ENCODE results near the gene MYO5B.

DNA sequence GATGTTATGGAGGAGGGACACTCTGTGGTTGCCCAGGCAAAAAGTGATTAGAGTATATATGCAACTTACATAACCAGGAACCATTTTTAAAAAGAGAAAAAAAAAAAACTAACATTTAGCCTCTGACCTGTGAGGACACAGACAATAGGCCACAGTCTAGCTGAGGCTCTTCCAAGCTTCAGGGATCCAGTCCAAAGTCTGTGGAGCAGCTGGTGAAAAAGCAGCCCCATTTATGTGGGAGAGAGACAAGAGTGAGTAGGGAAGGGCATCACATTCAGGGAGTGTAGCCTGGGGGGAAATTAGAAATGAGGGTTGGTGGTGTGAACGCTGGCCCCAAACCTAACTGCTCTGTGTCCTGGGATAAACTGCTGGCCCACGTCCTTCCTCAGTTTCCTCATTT, 122.8 kb downstream of the MYO5B start:
- TF ChIP-seq, protein P1, sequence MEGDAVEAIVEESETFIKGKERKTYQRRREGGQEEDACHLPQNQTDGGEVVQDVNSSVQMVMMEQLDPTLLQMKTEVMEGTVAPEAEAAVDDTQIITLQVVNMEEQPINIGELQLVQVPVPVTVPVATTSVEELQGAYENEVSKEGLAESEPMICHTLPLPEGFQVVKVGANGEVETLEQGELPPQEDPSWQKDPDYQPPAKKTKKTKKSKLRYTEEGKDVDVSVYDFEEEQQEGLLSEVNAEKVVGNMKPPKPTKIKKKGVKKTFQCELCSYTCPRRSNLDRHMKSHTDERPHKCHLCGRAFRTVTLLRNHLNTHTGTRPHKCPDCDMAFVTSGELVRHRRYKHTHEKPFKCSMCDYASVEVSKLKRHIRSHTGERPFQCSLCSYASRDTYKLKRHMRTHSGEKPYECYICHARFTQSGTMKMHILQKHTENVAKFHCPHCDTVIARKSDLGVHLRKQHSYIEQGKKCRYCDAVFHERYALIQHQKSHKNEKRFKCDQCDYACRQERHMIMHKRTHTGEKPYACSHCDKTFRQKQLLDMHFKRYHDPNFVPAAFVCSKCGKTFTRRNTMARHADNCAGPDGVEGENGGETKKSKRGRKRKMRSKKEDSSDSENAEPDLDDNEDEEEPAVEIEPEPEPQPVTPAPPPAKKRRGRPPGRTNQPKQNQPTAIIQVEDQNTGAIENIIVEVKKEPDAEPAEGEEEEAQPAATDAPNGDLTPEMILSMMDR (IDR thresholded peaks at IDR 0.05), result no peak
- TF ChIP-seq EZH2 (IDR thresholded peaks at IDR 0.05; ENCODE audit: borderline replicate concordance, insufficient read depth, low read depth, low read length, poor library complexity, severe bottlenecking), result no peak

Data from B cell (primary cell).